Neural cell (in vitro differentiated cells): ENCODE data around the gene NOP9. TPM values are rescaled to one million over a fixed set of nuclear protein-coding genes. Genes with fewer than 3 reads are reported as not detected.

ENCODE experiments used
- H2AFZ ChIP-seq: fragments of 200-600, 300-800 bp; sonication (generic), shearing (Covaris generic); 2 replicates; pipeline ENCODE4 v1.6.0; 2014; ENCODE audit warnings: low read depth, mild to moderate bottlenecking, antibody characterized with exemption, low read length, moderate library complexity
- H3F3A ChIP-seq: fragments of 200-600 bp; shearing (Covaris generic); 2 replicates; pipeline ENCODE4 v1.6.1; 2016; ENCODE audit warnings: mild to moderate bottlenecking, moderate library complexity, mixed read lengths, antibody characterized with exemption, low read length; ENCODE audit not compliant: insufficient read depth, poor library complexity, severe bottlenecking
- H3K27ac ChIP-seq: fragments of 200-600, 300-800 bp; sonication (generic), shearing (Covaris generic); 2 replicates; pipeline ENCODE4 v1.5.1; 2014; ENCODE audit warnings: mild to moderate bottlenecking, low read length, moderate library complexity
- H3K27me3 ChIP-seq: fragments of 300-800, 200-600 bp; sonication (generic), shearing (Covaris generic); 2 replicates; pipeline ENCODE4 v1.6.0; 2014; ENCODE audit warnings: mild to moderate bottlenecking, low read depth, low read length, moderate library complexity; ENCODE audit not compliant: insufficient read depth
- H3K36me3 ChIP-seq: fragments of 300-800, 200-600 bp; sonication (generic), shearing (Covaris generic); 2 replicates; pipeline ENCODE4 v1.5.1; 2014; ENCODE audit warnings: mild to moderate bottlenecking, antibody characterized with exemption, low read length, moderate library complexity; ENCODE audit not compliant: insufficient read depth
- H3K4me2 ChIP-seq: fragments of 300-800, 200-600 bp; sonication (generic), shearing (Covaris generic); 2 replicates; pipeline ENCODE4 v1.6.0; 2014; ENCODE audit warnings: mild to moderate bottlenecking, low read length
- H3K4me3 ChIP-seq: fragments of 300-800, 200-600 bp; sonication (generic), shearing (Covaris generic); 2 replicates; pipeline ENCODE4 v1.5.1; 2014; ENCODE audit warnings: mild to moderate bottlenecking, low read length, moderate library complexity
- H3K79me2 ChIP-seq: fragments of 200-600 bp; shearing (Covaris generic); replicated peaks from 2 replicates; pipeline ENCODE4 v1.6.0; 2014; ENCODE audit warnings: mild to moderate bottlenecking, low read length, moderate library complexity; ENCODE audit not compliant: insufficient read depth
- H3K9ac ChIP-seq: fragments of 300-800, 200-600 bp; sonication (generic), shearing (Covaris generic); 2 replicates; pipeline ENCODE4 v1.6.1; 2016; ENCODE audit warnings: mild to moderate bottlenecking, low read length, mixed read lengths
- H3K9me2 ChIP-seq: fragments of 200-600 bp; shearing (Covaris generic); 2 replicates; pipeline ENCODE4 v1.6.1; 2016; ENCODE audit warnings: mild to moderate bottlenecking, low read length, mixed read lengths; ENCODE audit not compliant: insufficient read depth
- H3K9me3 ChIP-seq: fragments of 200-600, 300-800 bp; sonication (generic), shearing (Covaris generic); 2 replicates; pipeline ENCODE4 v1.6.1; 2016; ENCODE audit warnings: mild to moderate bottlenecking, mixed run types, low read length, moderate library complexity, mixed read lengths
- H4K20me1 ChIP-seq: fragments of 200-600 bp; shearing (Covaris generic); 2 replicates; pipeline ENCODE4 v1.6.1; 2016; ENCODE audit warnings: mild to moderate bottlenecking, mixed run types; ENCODE audit not compliant: insufficient read depth
- CTCF ChIP-seq: fragments of 450-650 bp; IDR thresholded peaks from 2 replicates; pipeline ENCODE4 v1.5.1; 2014; ENCODE audit warnings: antibody characterized with exemption, mild to moderate bottlenecking, moderate library complexity; ENCODE audit not compliant: poor library complexity, severe bottlenecking
- EP300 ChIP-seq: fragments of 450-650 bp; conservative IDR thresholded peaks from 2 replicates; pipeline ENCODE4 v1.6.1; 2014; ENCODE audit warnings: antibody characterized with exemption, mild to moderate bottlenecking, moderate library complexity; ENCODE audit not compliant: poor library complexity, severe bottlenecking
- EZH2 ChIP-seq: fragments of 200-600, 300-800 bp; shearing (Covaris generic), sonication (generic); IDR thresholded peaks from 2 replicates; pipeline ENCODE4 v1.6.1; 2014; ENCODE audit warnings: antibody characterized with exemption, low read length, borderline replicate concordance, mild to moderate bottlenecking; ENCODE audit not compliant: insufficient read depth, poor library complexity, severe bottlenecking
- MXI1 ChIP-seq: fragments of 450-650 bp; conservative IDR thresholded peaks from 2 replicates; pipeline ENCODE4 v1.6.1; 2014; ENCODE audit warnings: antibody characterized with exemption, mild to moderate bottlenecking; ENCODE audit not compliant: poor library complexity, severe bottlenecking
- POLR2AphosphoS5 ChIP-seq: IDR thresholded peaks from 2 replicates; pipeline ENCODE4 v1.6.1; 2012
- RAD21 ChIP-seq: fragments of 450-650 bp; conservative IDR thresholded peaks from 2 replicates; pipeline ENCODE4 v1.6.1; 2014; ENCODE audit warnings: antibody characterized with exemption, mild to moderate bottlenecking, moderate library complexity
- REST ChIP-seq: IDR thresholded peaks from 2 replicates; pipeline ENCODE4 v1.6.1; 2012; ENCODE audit warnings: borderline replicate concordance
- SMC3 ChIP-seq: fragments of 450-650 bp; conservative IDR thresholded peaks from 2 replicates; pipeline ENCODE4 v1.6.1; 2014; ENCODE audit warnings: antibody characterized with exemption, mild to moderate bottlenecking, moderate library complexity; ENCODE audit not compliant: poor library complexity
- TAF1 ChIP-seq: IDR thresholded peaks from 2 replicates; pipeline ENCODE4 v1.6.1; 2012; ENCODE audit warnings: low read depth
- polyA plus RNA-seq: library from polyadenylated mRNA; depleted of rRNA; stranded (reverse); fragments of >200 nt; gene quantifications from 2 replicates; pipeline ENCODE4 v1.2.3, GENCODE V29; 2014

The NOP9 gene
- polyA plus RNA-seq, 1 donor from 2014 or later, result 13.0 TPM

GRCh38 chr14:24279301-24280186, 20.1 kb upstream of the NOP9 start:
- Histone ChIP-seq H3K4me3 (no peak overlapping the region), H3K36me3 (no peaks in the 10 kb centered on the region), H3K9me2 (no peaks in the 10 kb centered on the region), H3K27ac (no peak overlapping the region), H4K20me1 (no peaks in the 10 kb centered on the region), H3K27me3 (no peaks in the 10 kb centered on the region), H3K9ac (no peak overlapping the region), H2AFZ (no peak overlapping the region), H3K79me2 (no peaks in the 10 kb centered on the region), H3F3A (no peaks in the 10 kb centered on the region), H3K4me2 (no peak overlapping the region), H3K9me3 (no peaks in the 10 kb centered on the region)
- no peak for TF ChIP-seq TAF1
- no peak for TF ChIP-seq EP300
- no peak for TF ChIP-seq POLR2AphosphoS5
- no peak for TF ChIP-seq SMC3
- no peak for TF ChIP-seq REST
- no peak for TF ChIP-seq MXI1
- TF ChIP-seq EZH2, result no peak
- TF ChIP-seq CTCF, result no peak
- TF ChIP-seq RAD21, result no peak

- TF ChIP-seq MXI1, result no peak
- no peak for TF ChIP-seq REST
- no peak for TF ChIP-seq CTCF
- no peak for TF ChIP-seq POLR2AphosphoS5
- TF ChIP-seq TAF1, result no peak
- TF ChIP-seq EP300, result no peak
- no peak for TF ChIP-seq EZH2
- no peak for TF ChIP-seq SMC3
- TF ChIP-seq RAD21, result no peak
- H3K36me3 ChIP-seq, result no peaks in the 10 kb centered on the region
- no peaks in the 10 kb centered on the region for H4K20me1 ChIP-seq
- H3K4me3 ChIP-seq, result no peak overlapping the region
- no peaks in the 10 kb centered on the region for H3K27me3 ChIP-seq
- no peak overlapping the region for H3K9ac ChIP-seq
- H3K79me2 ChIP-seq, result no peaks in the 10 kb centered on the region
- no peaks in the 10 kb centered on the region for H3K9me3 ChIP-seq
- H3K4me2 ChIP-seq, result no peak overlapping the region
- no peak overlapping the region for H2AFZ ChIP-seq
- H3F3A ChIP-seq, result no peaks in the 10 kb centered on the region
- H3K9me2 ChIP-seq, result no peaks in the 10 kb centered on the region
- H3K27ac ChIP-seq, result no peak overlapping the region
Observed at GRCh38 chr14:24280797-24281460, 18.7 kb upstream of the NOP9 start.
